ENCODE measurements around the gene PPIL4.
A peak's percentile ranks its signal among the peaks of the same experiment; 100 is the strongest.

PPIL4 gene

GRCh38 chr6:149563928-149564325 is 18.1 kb upstream of the PPIL4 start:
- Histone ChIP-seq H3K36me3 (peaks cover 2% of the 10 kb centered on the region; the same call in 1 of the 2 replicates), H3K27ac (no peak overlapping the region), H3K27me3 (ENCODE audit: insufficient read depth, low read depth, severe bottlenecking) (no peaks in the 10 kb centered on the region), H3K9me3 (ENCODE audit: severe bottlenecking) (no peaks in the 10 kb centered on the region), H3K4me3 (ENCODE audit: low read depth, low read length) (no peak overlapping the region)
- no peak for TF ChIP-seq CTCF (IDR thresholded peaks at IDR 0.05; ENCODE audit: low read depth, low read length)
- DNase-seq: no peak

- H3K9me3 ChIP-seq (ENCODE audit: severe bottlenecking): no peaks in the 10 kb centered on the region
- H3K36me3 ChIP-seq: peaks cover 2% of the 10 kb centered on the region; the same call in 1 of the 2 replicates
- no peaks in the 10 kb centered on the region for H3K27me3 ChIP-seq (ENCODE audit: insufficient read depth, low read depth, severe bottlenecking)
- DNase-seq: no peak
- no peak for TF ChIP-seq CTCF (IDR thresholded peaks at IDR 0.05; ENCODE audit: low read depth, low read length)
- H3K27ac ChIP-seq: no peak overlapping the region
- no peak overlapping the region for H3K4me3 ChIP-seq (ENCODE audit: low read depth, low read length)
Observed at GRCh38 chr6:149563203-149563927, 17.5 kb upstream of the PPIL4 start.

GRCh38 chr6:149560736-149561135 is 14.9 kb upstream of the PPIL4 start:
- peak; percentile 25 for DNase-seq
- TF ChIP-seq CTCF (IDR thresholded peaks at IDR 0.05; ENCODE audit: low read depth, low read length): peak; percentile 37; the same call in 1 of the 2 replicates
- no peaks in the 10 kb centered on the region for H3K36me3 ChIP-seq

GRCh38 chr6:149559389-149559788 is 13.5 kb upstream of the PPIL4 start:
- H3K27ac ChIP-seq: no peak overlapping the region
- no peak for DNase-seq
- H3K4me3 ChIP-seq (ENCODE audit: low read depth, low read length): no peak overlapping the region
- no peaks in the 10 kb centered on the region for H3K9me3 ChIP-seq (ENCODE audit: severe bottlenecking)
- peaks cover 4% of the 10 kb centered on the region for H3K27me3 ChIP-seq (ENCODE audit: insufficient read depth, low read depth, severe bottlenecking)
- no peak for TF ChIP-seq CTCF (IDR thresholded peaks at IDR 0.05; ENCODE audit: low read depth, low read length)
- H3K36me3 ChIP-seq: no peaks in the 10 kb centered on the region

More at GRCh38 chr6:149560736-149561135, 14.9 kb upstream of the PPIL4 start:
- Histone ChIP-seq H3K27me3 (ENCODE audit: insufficient read depth, low read depth, severe bottlenecking) (peaks cover 4% of the 10 kb centered on the region), H3K4me3 (ENCODE audit: low read depth, low read length) (no peak overlapping the region), H3K9me3 (ENCODE audit: severe bottlenecking) (no peaks in the 10 kb centered on the region), H3K27ac (no peak overlapping the region)

- H3K9me3 ChIP-seq (ENCODE audit: severe bottlenecking): no peaks in the 10 kb centered on the region
- no peak for TF ChIP-seq CTCF (IDR thresholded peaks at IDR 0.05; ENCODE audit: low read depth, low read length)
- H3K4me3 ChIP-seq (ENCODE audit: low read depth, low read length): no peak overlapping the region
- H3K36me3 ChIP-seq: no peaks in the 10 kb centered on the region
- H3K27ac ChIP-seq: no peak overlapping the region
- peaks cover 4% of the 10 kb centered on the region for H3K27me3 ChIP-seq (ENCODE audit: insufficient read depth, low read depth, severe bottlenecking)
- no peak for DNase-seq
Observed at GRCh38 chr6:149558029-149558428, 12.2 kb upstream of the PPIL4 start.

GRCh38 chr6:149551920-149552319 is 6.1 kb upstream of the PPIL4 start:
- TF ChIP-seq CTCF (IDR thresholded peaks at IDR 0.05; ENCODE audit: low read depth, low read length): no peak
- Histone ChIP-seq H3K4me3 (ENCODE audit: low read depth, low read length) (no peak overlapping the region), H3K27me3 (ENCODE audit: insufficient read depth, low read depth, severe bottlenecking) (peaks cover 4% of the 10 kb centered on the region), H3K36me3 (no peaks in the 10 kb centered on the region), H3K27ac (no peak overlapping the region), H3K9me3 (ENCODE audit: severe bottlenecking) (no peaks in the 10 kb centered on the region)
- DNase-seq: no peak

Data from WERI-Rb-1 (cell line).